SU-DHL-6 (cell line): ENCODE data around the gene SMIM11.

Source experiments
- CTCF ChIP-seq: fragments of 200-600 bp; sonication (generic); IDR thresholded peaks from one replicate; pipeline ENCODE4 v1.5.1; 2017; ENCODE audit warnings: antibody characterized with exemption, mild to moderate bottlenecking, low read length, moderate library complexity; ENCODE audit not compliant: insufficient read depth, poor library complexity, severe bottlenecking
- EZH2phosphoT487 ChIP-seq: fragments of 200-600 bp; sonication (generic), shearing (Covaris generic); conservative IDR thresholded peaks from 2 replicates; pipeline ENCODE4 v1.6.1; 2018; ENCODE audit warnings: mild to moderate bottlenecking, antibody characterized with exemption, low read length, moderate library complexity, mixed read lengths

GRCh38 chr21:34372321-34372720, 3.0 kb upstream of the SMIM11 start:
- no peak for TF ChIP-seq CTCF
- TF ChIP-seq EZH2phosphoT487: no peak
